K562 (cell line): ENCODE results near the gene PTPRM. TPM values are rescaled to one million over a fixed set of nuclear protein-coding genes. Genes with fewer than 3 reads are reported as not detected.

Experiments
- ATAC-seq: fragments of 200-7000 bp; cut with Tn5 transposase; 3 replicates; pipeline ENCODE4 v1.9.1; 2020; ENCODE audit warnings: moderate library complexity
- BruUV-seq: library from RNA; stranded (reverse); fragments of 400-500 nt; replicated peaks from 2 replicates; lab custom pipeline; 2021; lab: Mats Ljungman, UMichigan
- CTCF ChIA-PET: fragments of 300-600 bp; formaldehyde crosslinking; extraction: SDS; loops from one replicate; lab custom pipeline; 2021; ENCODE audit warnings: low intra/inter-chr PET ratio; lab: Yijun Ruan, JAX
- POLR2A ChIA-PET: fragments of 300-600, 350-650 bp; sonication (Branson Sonifier 250); formaldehyde crosslinking; extraction: SDS; loops from one replicate; lab custom pipeline; 2021; ENCODE audit warnings: antibody characterized with exemption, inconsistent platforms; lab: Yijun Ruan, JAX
- DNase-seq, 4 experiments: peaks; one replicate each; pipeline versions ENCODE4 v3.0.0 to v3.0.0-alpha.2; 2011 to 2018; ENCODE audit warnings: low spot score in 3 of 4, mixed read lengths in 3 of 4; ENCODE audit errors: extremely low read depth in 1 of 4
- FAIRE-seq: peaks from 2 replicates; lab custom pipeline; 2011; peaks lifted over from hg19 to GRCh38; lab: Jason Lieb, UNC
- H2AFZ ChIP-seq: 2 replicates; pipeline ENCODE4 v1.6.0; 2011; ENCODE audit warnings: low read depth, low read length, control low read depth, inconsistent platforms
- H3K27ac ChIP-seq: fragments of 200-600 bp; 3 replicates; pipeline ENCODE4 v1.8.0; 2011; ENCODE audit warnings: low read depth, mild to moderate bottlenecking, control low read depth, inconsistent platforms, low read length, moderate library complexity, mixed read lengths; ENCODE audit errors: extremely low read depth
- H3K27me3 ChIP-seq, 2 experiments: fragments of 300-600 bp in 1 of 2; 2 replicates in 1 of 2; 3 replicates in 1 of 2; pipeline versions ENCODE4 v1.6.0 to v1.8.0; 2011; ENCODE audit warnings: inconsistent platforms in 2 of 2, low read length in 2 of 2, mild to moderate bottlenecking in 1 of 2, mixed read lengths in 1 of 2, moderate library complexity in 1 of 2; ENCODE audit not compliant: control insufficient read depth in 2 of 2, insufficient read depth in 2 of 2
- H3K36me3 ChIP-seq: fragments of 300-600 bp; 3 replicates; pipeline ENCODE4 v1.8.0; 2011; ENCODE audit warnings: mild to moderate bottlenecking, low read length, inconsistent platforms; ENCODE audit not compliant: control insufficient read depth, insufficient read depth
- H3K4me1 ChIP-seq, 2 experiments: fragments of 200-600 bp in 1 of 2; replicated peaks in 1 of 2; 2 replicates in 1 of 2; 3 replicates in 1 of 2; pipeline versions ENCODE4 v1.5.1 to v1.8.0; 2011; ENCODE audit warnings: inconsistent platforms in 2 of 2, low read length in 2 of 2, mild to moderate bottlenecking in 1 of 2, mixed read lengths in 1 of 2, moderate library complexity in 1 of 2; ENCODE audit not compliant: control insufficient read depth in 2 of 2, insufficient read depth in 2 of 2
- H3K4me2 ChIP-seq: 2 replicates; pipeline ENCODE4 v1.6.1; 2011; ENCODE audit warnings: low read length, control low read depth, inconsistent platforms, mixed read lengths; ENCODE audit not compliant: insufficient read depth
- H3K4me3 ChIP-seq: fragments of 200-600 bp; sonication (generic), shearing (Covaris generic); 2 replicates; pipeline ENCODE4 v1.5.1; 2016; ENCODE audit warnings: control low read depth, inconsistent platforms
- H3K79me2 ChIP-seq: fragments of 200-600 bp; 3 replicates; pipeline ENCODE4 v1.8.0; 2011; ENCODE audit warnings: low read length, inconsistent platforms; ENCODE audit not compliant: control insufficient read depth, insufficient read depth
- H3K9ac ChIP-seq, 2 experiments: 2 replicates each; pipeline versions ENCODE4 v1.6.0 to v1.6.1; 2011; ENCODE audit warnings: low read depth in 2 of 2, low read length in 2 of 2, control low read depth in 1 of 2, inconsistent platforms in 1 of 2, mild to moderate bottlenecking in 1 of 2, mixed read lengths in 1 of 2; ENCODE audit not compliant: insufficient read depth in 1 of 2
- H3K9me1 ChIP-seq: one replicate; pipeline ENCODE4 v1.6.0; 2011; ENCODE audit warnings: inconsistent platforms, mild to moderate bottlenecking, low read length, moderate library complexity; ENCODE audit not compliant: control insufficient read depth, insufficient read depth
- H3K9me3 ChIP-seq: replicated peaks from 2 replicates; pipeline ENCODE4 v1.5.1; 2011; ENCODE audit warnings: low read depth, low read length, inconsistent platforms; ENCODE audit not compliant: control insufficient read depth, insufficient read depth
- H4K20me1 ChIP-seq: replicated peaks from 2 replicates; pipeline ENCODE4 v1.6.1; 2011; ENCODE audit warnings: low read length, inconsistent platforms, mixed read lengths; ENCODE audit not compliant: control insufficient read depth, insufficient read depth
- BCL6 ChIP-seq: fragments of 250-450 bp; sonication (Bioruptor Pico); IDR thresholded peaks from 2 replicates; pipeline ENCODE4 v1.4.0; 2020
- CBX5 ChIP-seq: IDR thresholded peaks from 2 replicates; pipeline ENCODE4 v1.6.1; 2014; ENCODE audit warnings: low read depth, borderline replicate concordance
- COPS2 ChIP-seq: fragments of 450-650 bp; conservative IDR thresholded peaks from 2 replicates; pipeline ENCODE4 v1.6.1; 2016; ENCODE audit warnings: mild to moderate bottlenecking, moderate library complexity
- GTF2E2 ChIP-seq: fragments of 200-800 bp; sonication (Bioruptor generic); IDR thresholded peaks from 2 replicates; pipeline ENCODE4 v1.6.1; 2016; ENCODE audit warnings: missing genetic modification characterization, missing compliant biosample characterization
- HMG20B ChIP-seq: fragments of 250-450 bp; sonication (Bioruptor Pico); IDR thresholded peaks from 2 replicates; pipeline ENCODE4 v1.5.0; 2021; ENCODE audit warnings: mild to moderate bottlenecking
- HNRNPH1 ChIP-seq: fragments of 200-400 bp; formaldehyde crosslinking; optimal IDR thresholded peaks from 2 replicates; pipeline ENCODE3; 2017; ENCODE audit warnings: low read depth, mild to moderate bottlenecking, low read length, moderate library complexity
- ILK ChIP-seq: fragments of 450-650 bp; IDR thresholded peaks from 2 replicates; pipeline ENCODE4 v1.6.1; 2016; ENCODE audit warnings: missing genetic modification characterization, low read depth, mild to moderate bottlenecking, missing compliant biosample characterization, moderate library complexity, borderline replicate concordance
- MTA1 ChIP-seq: fragments of 450-650 bp; IDR thresholded peaks from 2 replicates; pipeline ENCODE4 v1.6.1; 2017; ENCODE audit warnings: borderline replicate concordance
- NFE2L1 ChIP-seq: fragments of 450-650 bp; IDR thresholded peaks from 2 replicates; pipeline ENCODE4 v1.6.1; 2016; ENCODE audit warnings: missing genetic modification characterization, low read depth, mild to moderate bottlenecking, missing compliant biosample characterization, moderate library complexity, borderline replicate concordance
- NFIX ChIP-seq: fragments of 250-450 bp; sonication (Bioruptor Pico); IDR thresholded peaks from 2 replicates; pipeline ENCODE4 v1.4.0; 2020; ENCODE audit warnings: low read depth, mild to moderate bottlenecking, moderate library complexity
- PBX2 ChIP-seq, 2 experiments: IDR thresholded peaks in 1 of 2; conservative IDR thresholded peaks in 1 of 2; 2 replicates each; pipeline ENCODE4 v1.6.1; 2016; ENCODE audit warnings: low read depth in 2 of 2, mild to moderate bottlenecking in 1 of 2, missing compliant biosample characterization in 1 of 2, missing genetic modification characterization in 1 of 2, moderate library complexity in 1 of 2
- XRCC5 ChIP-seq: fragments of 200-400 bp; formaldehyde crosslinking; IDR thresholded peaks from 2 replicates; pipeline ENCODE4 v1.6.1; 2017; ENCODE audit warnings: low read depth, mild to moderate bottlenecking, low read length
- ZBTB34 ChIP-seq: fragments of 250-450 bp; sonication (Bioruptor Pico); IDR thresholded peaks from 2 replicates; pipeline ENCODE4 v1.8.0; 2021; ENCODE audit warnings: mild to moderate bottlenecking, moderate library complexity
- WGBS: fragments of 100-300 bp; shearing (Covaris generic); methylation state at CpG from one replicate; pipeline ENCODE4 v1.1.6; 2016; ENCODE audit warnings: low coverage, mixed read lengths; ENCODE audit not compliant: insufficient coverage; ENCODE audit errors: missing lambda C conversion rate; 5-methylcytosine and 5-hydroxymethylcytosine counted together
- in situ Hi-C: fragments of 300-500 bp; cut with MboI; formaldehyde crosslinking; loops from 4 replicates; pipeline ENCODE4 v1.15.0; 2018; ENCODE audit warnings: inconsistent platforms, mixed read lengths
- intact Hi-C: fragments of 100-400 bp; cut with micrococcal nuclease; formaldehyde crosslinking; loops from 2 replicates; pipeline ENCODE4 v1.14.2; 2022
- polyA plus RNA-seq, 8 experiments: library from polyadenylated mRNA; depleted of rRNA in 4 of 8; stranded (reverse) in 5 of 8; unstranded in 3 of 8; fragments of >200 nt; fragmentation: Nextera tagmentation in 2 of 8; fragmentation: Illumina TruSeq in 1 of 8; extraction: Ambion mirVana in 2 of 8; extraction: Trizol in 1 of 8; gene quantifications; 2 replicates each; pipeline versions ENCODE4 v1.2.1 to v1.2.3, GENCODE V29; 2011 to 2014; ENCODE audit warnings: inconsistent platforms in 1 of 8, missing spikeins in 1 of 8
- total RNA-seq, 7 experiments: library from RNA; depleted of rRNA in 6 of 7; stranded (reverse); fragments of >200 nt in 6 of 7; fragmentation: Illumina TruSeq in 2 of 7; extraction: Trizol in 2 of 7; gene quantifications; 2 replicates each; pipeline versions ENCODE4 v1.2.1 to v1.2.3, GENCODE V29; 2011 to 2021; ENCODE audit warnings: low replicate concordance in 1 of 7

PTPRM gene
- total and polyA plus RNA-seq, 9 of the 15 experiments (the other 6 are each of a cell fraction or from before 2014, with no cell fraction given), result 0.03 to 0.16 (median 0.08) TPM; not detected in 3

GRCh38 chr18:7681298-7681697 is 114.2 kb downstream of the PTPRM start:
- ATAC-seq, result no peak
- H3K9ac ChIP-seq, result no peak overlapping the region
- H3K4me1 ChIP-seq, result 0 out of 5 replicates have a peak, but pooled peaks cover 0 to 5% of the 10 kb centered on the region in 2 experiments
- no peak overlapping the region for H3K27ac ChIP-seq
- H3K79me2 ChIP-seq, result no peaks in the 10 kb centered on the region
- no peak overlapping the region for H2AFZ ChIP-seq
- TF ChIP-seq ZBTB34 (CRISPR knock-in tag), result no peak
- TF ChIP-seq HMG20B (CRISPR knock-in tag), result no peak
- CTCF ChIA-PET, result no interaction called here
- no peak for FAIRE-seq
- DNase-seq, result no peak
- H3K36me3 ChIP-seq, result no peaks in the 10 kb centered on the region
- H3K27me3 ChIP-seq, result no peaks in the 10 kb centered on the region; a peak in 2 of 5 replicates
- no peaks in the 10 kb centered on the region for H3K9me3 ChIP-seq
- intact Hi-C loops, result no loop called here
- no peaks in the 10 kb centered on the region for H3K9me1 ChIP-seq
- H3K4me3 ChIP-seq, result no peak overlapping the region
- H4K20me1 ChIP-seq, result no peaks in the 10 kb centered on the region
- no TSS peak for BruUV-seq
- 0% methylated on average over 3 of the region's 3 CpGs for WGBS
- H3K4me2 ChIP-seq, result no peak overlapping the region
- POLR2A ChIA-PET, result no interaction called here
- in situ Hi-C loops, result no loop called here

GRCh38 chr18:7682321-7682720 is 115.2 kb downstream of the PTPRM start:
- Histone ChIP-seq H2AFZ (no peak overlapping the region), H3K9ac (no peak overlapping the region), H3K27me3 (no peaks in the 10 kb centered on the region; a peak in 2 of 5 replicates), H3K4me3 (no peak overlapping the region), H3K4me2 (no peak overlapping the region), H3K4me1 (0 out of 5 replicates have a peak, but pooled peaks cover 0 to 3% of the 10 kb centered on the region in 2 experiments), H4K20me1 (no peaks in the 10 kb centered on the region), H3K9me1 (no peaks in the 10 kb centered on the region), H3K36me3 (no peaks in the 10 kb centered on the region), H3K27ac (no peak overlapping the region), H3K79me2 (no peaks in the 10 kb centered on the region), H3K9me3 (no peaks in the 10 kb centered on the region)
- ChIA-PET CTCF (no interaction called here), POLR2A (no interaction called here)
- no TSS peak for BruUV-seq
- FAIRE-seq (no peak), DNase-seq (no peak), ATAC-seq (no peak)
- in situ Hi-C loops (no loop called here), intact Hi-C loops (no loop called here)
- TF ChIP-seq GTF2E2 (tag) (no peak), BCL6 (CRISPR knock-in tag) (no peak), NFIX (CRISPR knock-in tag) (no peak), CBX5 (no peak), PBX2 (CRISPR knock-in tag; IDR thresholded peaks at IDR 0.05; ENCODE audit: low read depth) (no peak), PBX2 (tag; conservative IDR thresholded peaks at IDR 0.05; ENCODE audit: low read depth) (no peak), COPS2 (no peak), ILK (no peak), MTA1 (no peak), HNRNPH1 (no peak), NFE2L1 (tag) (no peak), XRCC5 (no peak)
